ENCODE results near the gene PPP3CA. TPM values are rescaled to one million over a fixed set of nuclear protein-coding genes. Genes with fewer than 3 reads are reported as not detected.
"Not testable (repeated sequence)": the region's sequence is repeated elsewhere in the genome, so short reads cannot be mapped to it uniquely, and the experiment has no call there.

PPP3CA gene
- total RNA-seq, 1 donor from 2014 or later = 50.4 TPM

DNA sequence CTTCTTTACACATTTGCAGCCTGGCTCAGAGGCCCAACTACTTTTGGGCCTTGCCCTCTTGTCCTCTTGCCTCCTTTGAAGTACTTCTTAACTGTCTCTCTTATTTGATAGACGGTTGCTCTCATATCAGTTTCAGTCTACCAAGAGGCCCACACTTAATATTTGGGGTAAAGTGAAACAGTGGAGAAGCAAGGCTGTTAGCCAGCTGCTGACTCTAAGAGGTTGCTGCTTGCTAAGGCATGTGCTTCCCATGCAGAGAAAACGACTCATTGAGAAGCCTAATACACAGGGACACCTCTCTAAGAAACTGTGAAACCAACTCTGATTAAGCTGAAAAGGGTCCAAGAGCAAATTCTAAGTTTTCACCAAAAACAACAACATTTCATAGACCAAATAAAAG, 94.6 kb downstream of the PPP3CA start:
- peak; percentile 24 for DNase-seq

DNA sequence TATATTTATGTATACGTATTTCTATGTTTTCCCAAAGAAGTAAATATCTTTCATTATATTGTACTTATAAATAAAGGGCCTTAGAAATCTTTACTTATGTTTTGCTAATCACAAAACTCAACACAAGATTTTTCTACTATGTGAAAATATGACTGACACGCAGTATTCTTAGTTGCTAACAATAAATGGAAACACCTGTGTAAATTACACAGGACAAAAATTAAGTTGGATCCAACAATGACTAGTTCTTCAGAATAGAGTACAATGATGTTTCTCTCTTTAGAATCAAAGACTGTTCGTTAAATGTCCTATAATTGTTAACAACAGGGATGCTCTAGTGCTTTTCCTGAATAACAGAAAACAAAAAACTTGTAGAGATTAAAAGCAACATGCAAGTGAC, 96.1 kb downstream of the PPP3CA start:
- DNase-seq = no peak

DNA sequence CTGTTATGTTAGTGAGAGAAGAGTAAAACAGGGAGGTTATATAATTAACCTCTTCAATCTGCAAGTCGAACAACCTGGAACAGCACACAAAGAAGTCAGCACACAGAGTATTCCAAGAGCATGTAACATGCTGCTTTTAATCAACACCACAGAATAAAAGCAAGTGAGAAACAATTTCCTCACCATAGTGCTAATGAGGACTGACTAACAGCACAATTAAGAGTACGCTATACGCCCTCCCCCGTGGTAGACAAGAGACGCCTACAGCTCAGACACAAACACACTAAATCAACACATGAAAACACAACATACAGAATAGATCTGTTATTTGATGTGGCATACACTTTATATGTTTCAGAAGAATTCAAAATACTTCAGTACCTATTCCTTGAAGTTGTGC, 103.0 kb downstream of the PPP3CA start:
- DNase-seq = no peak

DNA sequence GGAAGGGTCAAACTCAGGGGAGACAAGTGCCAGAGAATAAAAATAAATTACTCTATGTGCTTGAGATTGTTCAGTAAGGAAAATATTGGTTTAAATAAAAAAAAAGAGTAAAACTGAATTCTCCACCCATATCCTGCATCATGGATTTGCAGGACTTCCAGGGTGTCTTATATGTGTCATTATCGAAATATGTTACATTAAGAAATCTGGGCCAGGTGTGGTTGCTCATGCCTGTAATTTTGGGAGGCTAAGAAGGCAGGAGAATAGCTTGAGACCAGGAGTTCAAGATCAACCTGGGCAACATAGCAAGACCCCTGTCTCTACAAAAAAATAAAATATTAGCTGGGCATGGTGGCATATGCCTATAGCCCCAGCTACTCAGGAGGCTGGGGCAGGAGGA, 104.9 kb downstream of the PPP3CA start:
- DNase-seq = no peak

DNA sequence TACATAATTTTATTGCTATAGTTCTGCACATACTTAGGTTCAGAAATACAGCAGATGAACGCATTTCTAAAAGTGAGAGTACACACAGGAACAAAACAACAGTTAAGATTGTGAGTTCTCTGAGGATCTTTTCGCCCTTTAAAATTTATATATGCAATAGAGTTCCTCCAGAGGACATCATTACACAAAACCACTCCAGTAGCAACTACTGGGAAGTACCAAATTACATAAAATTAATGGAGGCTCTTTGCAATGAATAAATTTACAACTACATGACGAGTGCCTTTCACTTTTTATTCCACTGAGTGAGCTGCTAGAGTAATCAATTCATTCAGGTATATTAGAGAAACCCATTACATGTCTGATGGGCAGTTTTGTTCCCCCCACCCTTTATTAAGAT, 107.2 kb downstream of the PPP3CA start:
- no peak for DNase-seq

DNA sequence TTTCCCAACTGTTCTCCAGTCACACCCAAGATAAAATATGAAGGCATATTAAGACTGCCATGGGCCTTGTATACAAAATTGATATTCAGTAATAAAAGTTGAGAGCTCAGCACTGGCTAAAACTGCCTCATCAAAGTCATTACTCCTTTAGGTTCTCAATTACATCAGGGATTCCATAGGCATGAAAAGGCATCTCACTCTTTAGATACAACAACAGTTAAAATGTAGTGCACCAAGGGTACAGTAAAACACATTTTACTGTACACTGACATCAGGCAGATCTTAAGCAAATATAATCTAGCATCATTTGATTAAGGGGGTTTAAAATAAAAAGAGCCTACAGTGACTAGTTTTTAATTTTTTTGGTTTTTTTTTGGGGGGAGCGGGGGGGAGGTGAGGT, 107.7 kb downstream of the PPP3CA start:
- no peak for DNase-seq

DNA sequence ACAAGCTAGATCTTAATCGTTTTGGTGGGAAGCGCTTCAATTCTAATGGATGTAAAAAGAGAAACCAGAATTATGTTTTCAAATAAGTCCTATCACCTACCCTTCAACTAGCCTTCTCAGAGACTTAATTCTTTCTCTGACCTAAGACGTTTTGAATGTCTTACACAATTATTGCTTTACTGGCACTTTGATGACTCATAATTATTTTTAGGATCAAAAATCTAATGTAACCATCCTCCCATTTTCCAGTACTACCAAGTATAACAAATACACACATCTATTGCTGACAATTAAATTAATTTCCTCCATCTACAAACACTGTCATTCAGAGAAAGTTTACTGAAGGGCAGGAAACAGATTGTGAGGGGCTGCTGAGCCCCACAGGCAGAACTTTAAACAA, 108.6 kb downstream of the PPP3CA start:
- no peak for DNase-seq

DNA sequence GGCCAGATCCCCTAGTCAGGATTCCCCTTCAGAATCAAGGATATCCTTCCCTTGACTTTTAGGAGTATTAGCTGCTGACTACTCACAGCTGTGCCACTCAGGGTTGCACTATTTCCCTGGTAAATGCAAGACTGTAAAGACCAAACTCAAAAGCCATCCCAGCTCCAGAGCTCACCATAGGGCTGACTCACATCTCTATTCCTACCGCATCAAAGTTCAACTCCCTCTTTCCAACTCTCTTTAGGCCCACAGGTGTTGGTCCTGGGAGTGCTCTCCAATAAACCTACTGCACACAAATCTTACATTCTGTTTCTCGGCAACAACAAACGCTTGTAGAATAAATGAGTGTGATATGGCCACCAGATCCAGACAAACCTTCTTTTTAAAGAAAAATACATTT, 109.6 kb downstream of the PPP3CA start:
- no peak for DNase-seq

DNA sequence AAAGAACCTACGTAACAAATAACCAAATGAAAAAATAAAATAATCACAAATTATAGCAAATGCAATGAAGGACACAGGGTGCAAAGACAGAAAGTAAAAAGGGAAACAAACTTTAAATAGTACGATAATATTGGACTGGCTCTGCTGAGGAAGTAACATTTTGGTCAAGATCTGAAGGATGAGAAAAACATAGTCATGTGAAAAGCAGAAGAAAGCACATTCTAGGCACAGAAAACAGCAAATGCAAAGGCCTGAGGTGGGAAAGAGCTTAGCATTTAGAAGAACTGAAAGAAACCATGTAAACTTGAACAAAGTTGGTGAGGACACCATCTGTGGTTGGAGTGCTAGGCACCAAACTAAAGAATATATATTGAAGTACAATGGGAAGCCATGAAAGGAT, 111.2 kb downstream of the PPP3CA start:
- no peak for DNase-seq

DNA sequence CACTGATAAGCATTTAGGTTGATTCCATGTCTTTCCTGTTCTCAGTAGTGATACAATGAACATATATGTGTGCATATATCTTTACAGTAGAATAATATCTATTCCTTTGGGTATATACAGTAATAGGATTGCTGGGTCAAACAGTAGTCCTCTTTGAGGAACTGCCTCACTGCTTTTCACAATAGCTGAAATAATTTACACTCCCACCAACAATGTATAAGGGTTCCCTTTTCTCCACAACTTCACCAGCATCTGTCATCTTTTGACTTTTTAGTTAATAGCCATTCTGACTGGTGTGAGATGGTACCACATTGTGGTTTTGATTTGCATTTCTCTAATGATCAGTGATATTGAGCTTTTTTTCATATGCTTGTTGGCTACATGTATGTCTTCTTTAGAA, 113.2 kb downstream of the PPP3CA start:
- DNase-seq = not testable (repeated sequence)

DNA sequence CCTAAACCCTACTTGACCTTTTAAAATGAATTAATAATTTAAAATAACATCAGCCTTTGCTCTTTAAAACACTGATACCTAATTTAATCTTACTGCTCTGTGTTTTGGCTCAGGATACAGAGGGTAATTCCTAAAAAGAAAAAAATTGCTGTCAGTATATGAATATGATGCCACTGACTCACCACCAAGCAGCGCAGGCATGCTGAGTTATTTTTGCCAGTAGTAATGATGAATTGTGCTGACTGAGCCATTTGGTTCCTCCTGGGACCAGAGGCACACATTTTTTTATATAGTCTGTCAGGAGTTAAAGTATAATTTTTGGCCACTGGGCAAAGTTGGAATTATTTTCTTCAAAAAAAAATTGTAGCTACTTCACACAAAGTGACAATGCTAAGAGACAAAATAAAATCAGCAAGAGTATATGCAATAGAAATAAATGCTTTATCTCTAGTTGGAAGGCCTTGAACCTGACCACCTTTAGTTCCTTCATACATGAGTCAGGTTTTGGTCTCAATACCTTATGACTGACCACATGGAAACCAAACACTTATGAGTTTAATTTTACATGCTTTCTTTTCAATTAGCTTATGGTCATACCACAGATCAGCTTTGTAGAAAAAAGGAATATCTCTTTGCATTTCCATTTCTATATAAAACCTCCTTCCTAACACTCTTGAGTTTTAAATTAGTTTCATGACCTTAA, 115.1 kb downstream of the PPP3CA start:
- DNase-seq = no peak

DNA sequence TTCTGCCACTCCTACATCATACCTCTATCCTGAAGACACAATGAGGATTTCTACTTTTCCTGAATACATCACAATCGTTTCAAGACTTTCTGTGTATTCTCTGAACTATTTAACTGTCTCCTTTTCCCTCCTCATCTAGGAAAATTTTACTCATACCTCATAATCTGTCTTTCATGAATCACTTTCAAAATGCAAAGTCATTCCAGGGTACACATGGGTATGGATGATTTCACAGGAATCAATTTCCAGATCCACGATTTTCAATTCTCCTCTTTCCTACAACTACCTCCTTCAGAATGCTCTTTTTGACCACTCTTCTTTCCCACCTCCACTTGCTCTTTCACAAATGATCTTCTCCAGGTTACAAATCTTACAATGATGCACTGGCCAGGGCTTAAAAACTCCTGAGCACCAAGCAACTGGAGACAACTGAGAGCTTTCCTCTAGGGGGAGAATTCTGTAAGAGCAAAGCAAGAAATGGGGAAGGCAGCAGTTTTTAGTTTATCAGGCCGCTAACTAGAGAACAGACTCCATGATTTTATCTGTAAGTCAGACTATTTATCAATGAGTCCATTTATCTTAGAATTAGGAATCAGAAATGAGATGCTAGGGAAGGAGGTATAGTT, 116.4 kb downstream of the PPP3CA start:
- DNase-seq = no peak

DNA sequence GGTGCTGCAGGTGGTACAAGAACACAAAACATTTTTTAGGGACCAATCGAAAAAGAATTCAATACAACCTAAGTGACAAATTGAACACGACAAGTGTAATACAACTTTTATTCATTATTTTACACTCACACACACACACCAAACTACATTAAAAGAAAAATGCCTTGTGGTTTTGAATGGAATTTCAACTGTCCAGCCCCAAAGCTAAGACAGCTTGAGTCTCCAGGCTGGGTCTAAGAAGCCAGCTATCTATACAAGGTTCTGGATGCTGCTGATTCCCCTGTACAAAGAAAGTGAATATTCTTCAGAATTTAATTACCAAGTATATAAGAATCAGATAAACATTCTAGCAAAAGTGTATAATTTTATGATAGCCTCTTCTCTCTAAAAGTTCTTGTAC, 118.2 kb downstream of the PPP3CA start:
- DNase-seq = no peak

DNA sequence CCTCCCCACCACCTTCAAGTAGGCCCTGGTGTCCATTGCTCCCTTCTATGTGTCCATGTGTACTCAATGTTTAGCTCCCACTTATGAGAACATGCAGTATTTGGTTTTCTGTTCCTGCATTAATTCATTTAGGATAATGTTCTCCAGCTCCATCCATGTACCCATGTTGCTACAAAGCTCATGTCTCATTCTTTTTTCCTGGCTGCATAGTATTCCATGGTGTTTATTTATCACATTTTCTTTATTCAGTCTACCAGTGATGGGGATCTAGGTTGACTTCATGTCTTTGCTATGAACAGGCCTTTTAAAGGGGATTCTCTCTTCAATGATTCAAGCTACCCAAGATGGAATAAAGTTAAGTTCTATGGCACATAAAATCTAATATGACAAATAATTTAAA, 119.6 kb downstream of the PPP3CA start:
- no peak for DNase-seq

DNA sequence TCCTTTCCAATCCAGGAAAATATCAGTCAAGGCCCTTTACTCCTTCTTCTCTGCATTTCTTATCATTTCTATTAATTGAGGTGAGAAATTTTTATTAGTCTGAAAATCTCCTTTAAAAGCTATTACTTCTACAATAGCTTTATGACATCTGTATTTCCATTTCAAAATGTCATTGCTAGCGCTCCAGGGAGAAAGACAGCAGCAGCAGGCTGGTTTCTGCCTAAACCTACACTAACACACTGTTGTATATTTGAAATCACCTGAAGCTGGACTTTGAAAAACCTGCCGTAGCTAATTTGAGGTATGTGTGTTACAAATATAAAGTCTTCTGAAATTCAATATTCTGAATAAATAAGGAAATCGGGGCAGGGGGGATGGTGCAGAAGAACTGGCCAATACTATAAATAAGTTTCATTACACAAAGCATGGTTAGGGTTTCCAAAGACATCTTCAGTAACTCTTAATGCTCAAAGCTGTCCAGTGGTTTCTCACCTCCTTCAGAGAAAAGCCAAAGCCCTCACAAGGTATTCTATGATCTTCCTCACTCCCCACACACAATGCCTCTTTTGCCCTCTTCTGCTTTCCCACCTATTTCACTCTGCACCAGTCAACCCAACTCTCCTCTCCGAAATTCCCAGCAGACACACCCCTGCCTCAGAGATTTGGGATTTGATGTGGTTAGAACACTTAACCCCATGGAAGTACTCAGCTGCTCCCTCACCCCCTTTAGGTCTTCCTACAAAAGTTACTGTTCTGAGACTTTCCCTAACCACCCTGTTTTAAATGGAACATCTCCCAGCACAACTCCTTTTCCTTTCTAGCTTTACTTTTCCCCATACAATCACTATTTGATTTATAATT, 122.7 kb downstream of the PPP3CA start:
- no peak for DNase-seq

DNA sequence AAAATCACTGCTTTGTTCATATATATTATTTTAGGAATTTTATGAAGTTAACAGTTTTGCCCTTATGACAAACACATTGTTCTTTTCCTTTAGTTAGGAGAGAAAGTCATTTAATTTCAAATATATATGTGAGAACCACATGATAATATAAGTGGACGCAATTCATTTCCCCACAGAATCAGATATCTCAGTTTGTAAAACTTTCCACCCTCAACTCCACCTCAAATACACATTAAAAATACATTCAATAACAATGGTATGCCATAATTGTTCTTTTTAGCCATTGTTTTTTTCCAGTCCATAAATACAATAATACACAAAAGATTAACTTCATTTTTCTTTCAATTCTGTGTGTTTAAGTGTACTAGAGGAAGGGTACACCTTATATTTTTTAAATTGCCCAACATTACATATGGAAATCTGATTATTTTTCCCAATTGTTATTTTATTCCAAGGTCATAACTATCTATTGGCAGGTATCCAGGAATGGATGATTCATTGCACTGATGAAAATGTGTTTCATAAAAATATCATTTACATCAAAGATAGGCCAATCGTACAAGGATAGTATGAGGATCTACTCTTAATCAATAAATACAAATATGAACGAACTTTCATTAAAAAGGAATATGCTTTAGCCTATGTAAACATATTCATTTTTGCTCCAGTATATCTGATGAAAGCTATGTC, 125.0 kb downstream of the PPP3CA start:
- DNase-seq = no peak

DNA sequence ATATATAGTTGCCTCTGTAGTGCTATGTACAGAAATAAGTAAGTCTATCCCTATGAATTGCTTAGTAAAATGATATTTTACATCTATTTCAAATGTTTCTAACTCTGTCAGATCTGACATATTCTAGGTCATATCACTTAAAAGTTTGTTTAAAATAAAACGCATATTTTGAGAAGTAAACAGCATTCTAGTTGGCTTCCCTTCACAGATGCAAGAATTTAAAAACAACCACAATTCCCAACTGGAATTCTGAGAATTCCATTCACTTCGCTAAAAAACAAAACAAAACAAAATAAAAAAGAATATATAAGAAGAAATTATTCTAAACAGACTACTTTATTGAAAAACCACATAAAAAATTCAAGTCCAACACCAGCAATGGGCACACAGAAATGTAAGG, 126.0 kb downstream of the PPP3CA start:
- DNase-seq = no peak

DNA sequence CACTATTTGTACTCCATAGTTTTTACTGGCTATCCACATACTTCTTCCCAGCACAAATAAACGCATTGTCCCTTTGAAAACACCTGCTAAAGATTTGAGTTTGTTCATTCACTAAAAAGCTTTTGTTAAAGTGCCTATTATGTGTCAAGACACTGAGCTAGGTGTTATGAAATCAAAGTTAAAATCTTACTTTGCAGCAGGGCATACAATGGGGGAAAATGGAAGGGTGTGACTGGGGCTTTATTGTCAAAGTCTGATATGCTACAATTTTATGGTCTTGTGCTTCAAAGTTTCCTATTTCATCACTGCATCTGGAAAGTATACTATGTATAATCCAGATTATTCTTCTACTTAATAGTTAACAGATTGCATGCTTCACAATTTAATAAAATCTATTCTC, 128.4 kb downstream of the PPP3CA start:
- no peak for DNase-seq

DNA sequence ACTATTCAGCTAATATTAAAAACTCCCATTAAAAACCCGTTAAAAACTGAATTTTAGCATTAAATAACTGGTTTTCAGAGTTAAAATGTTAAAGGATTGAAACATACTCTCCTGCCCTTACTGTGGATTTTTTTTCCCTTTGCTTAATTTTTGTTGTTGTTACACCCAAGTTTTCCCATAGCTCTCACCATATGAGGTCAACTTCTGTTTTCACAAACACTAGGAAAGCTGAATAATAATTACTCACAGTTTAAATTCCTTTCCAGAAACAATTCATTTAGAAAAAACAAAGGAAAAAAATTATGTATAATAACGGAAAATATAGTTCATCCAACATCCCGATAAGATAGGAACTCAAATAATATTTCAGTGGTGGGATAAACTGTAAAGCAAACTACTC, 129.0 kb downstream of the PPP3CA start:
- DNase-seq = no peak

DNA sequence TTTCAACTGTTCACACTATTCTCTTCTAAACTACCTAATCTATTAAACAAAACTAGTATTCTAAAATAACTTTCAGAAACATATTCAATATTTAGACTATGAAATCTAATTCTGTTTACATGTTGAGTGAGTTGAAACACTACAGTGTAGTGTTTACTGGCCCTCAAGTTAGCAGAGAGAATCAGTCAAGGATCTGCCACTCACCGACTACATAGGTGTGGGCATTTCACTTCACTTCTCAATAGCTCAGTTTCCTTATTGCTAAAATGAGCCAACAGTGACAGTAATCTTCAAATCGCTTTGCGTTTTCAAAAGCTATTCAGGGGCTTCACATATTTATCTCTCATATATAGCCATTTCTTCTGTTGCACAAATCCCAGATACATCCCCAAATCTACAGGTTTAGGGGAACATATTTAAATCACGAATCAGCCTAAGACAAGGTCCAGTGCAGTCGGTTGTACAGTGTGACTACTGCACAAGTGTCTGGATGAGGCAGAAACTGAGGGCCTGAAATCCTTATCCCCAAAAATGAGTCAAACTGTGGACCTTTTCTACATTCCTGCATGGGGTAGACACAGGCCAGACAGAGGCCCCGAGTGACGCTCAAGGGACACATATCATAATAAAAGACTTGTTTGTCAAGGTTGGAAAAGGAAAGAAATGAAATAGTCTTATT, 129.8 kb downstream of the PPP3CA start:
- DNase-seq = no peak

DNA sequence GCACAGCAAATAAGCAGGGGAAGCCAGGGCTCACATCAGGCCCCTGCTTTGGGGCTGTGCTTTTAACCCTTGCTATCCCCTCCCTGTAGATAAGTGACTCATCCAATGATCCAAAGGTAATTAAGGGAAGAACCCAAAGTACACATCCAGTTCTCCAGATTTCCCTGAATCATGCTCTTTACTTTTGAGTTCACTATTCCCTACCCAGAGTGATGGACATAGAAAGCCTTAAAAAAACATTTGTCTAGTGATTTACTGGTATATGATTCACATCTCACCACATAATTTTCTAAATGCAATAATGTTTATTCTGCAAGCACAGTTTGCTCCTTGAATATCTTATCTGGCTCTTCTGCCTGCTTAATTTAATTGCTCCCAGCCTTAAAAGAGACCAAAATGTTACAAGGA, 136.2 kb downstream of the PPP3CA start:
- no peak for DNase-seq

DNA sequence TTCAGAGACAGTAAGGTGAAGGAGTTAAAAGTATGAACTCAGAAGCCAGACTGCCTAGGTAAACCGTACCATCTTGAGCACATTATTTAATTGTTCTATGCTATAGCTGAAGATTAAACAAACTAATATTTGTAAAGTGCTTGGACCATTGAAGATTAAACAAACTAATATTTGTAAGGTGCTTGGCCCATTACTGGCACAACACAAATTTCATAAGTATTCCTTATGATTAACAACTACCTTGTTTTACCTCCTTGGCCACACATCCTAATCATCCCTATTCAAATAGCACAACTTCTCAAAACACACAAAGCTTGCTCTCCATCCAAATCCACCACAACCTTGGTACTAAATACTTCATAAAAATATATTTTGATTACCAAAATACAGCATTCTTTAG, 137.0 kb downstream of the PPP3CA start:
- no peak for DNase-seq
